OCI-M2 (cell line): ENCODE data around the gene CEBPZ.

Source experiments
- DNase-seq: peaks from one replicate; lab custom pipeline; 2025; ENCODE audit not compliant: unreplicated experiment; lab: John Stamatoyannopoulos, UW

Gene CEBPZ

GRCh38 chr2:37180640-37181039 lies 50.8 kb downstream of the CEBPZ start:
- DNase-seq = no peak

DNA sequence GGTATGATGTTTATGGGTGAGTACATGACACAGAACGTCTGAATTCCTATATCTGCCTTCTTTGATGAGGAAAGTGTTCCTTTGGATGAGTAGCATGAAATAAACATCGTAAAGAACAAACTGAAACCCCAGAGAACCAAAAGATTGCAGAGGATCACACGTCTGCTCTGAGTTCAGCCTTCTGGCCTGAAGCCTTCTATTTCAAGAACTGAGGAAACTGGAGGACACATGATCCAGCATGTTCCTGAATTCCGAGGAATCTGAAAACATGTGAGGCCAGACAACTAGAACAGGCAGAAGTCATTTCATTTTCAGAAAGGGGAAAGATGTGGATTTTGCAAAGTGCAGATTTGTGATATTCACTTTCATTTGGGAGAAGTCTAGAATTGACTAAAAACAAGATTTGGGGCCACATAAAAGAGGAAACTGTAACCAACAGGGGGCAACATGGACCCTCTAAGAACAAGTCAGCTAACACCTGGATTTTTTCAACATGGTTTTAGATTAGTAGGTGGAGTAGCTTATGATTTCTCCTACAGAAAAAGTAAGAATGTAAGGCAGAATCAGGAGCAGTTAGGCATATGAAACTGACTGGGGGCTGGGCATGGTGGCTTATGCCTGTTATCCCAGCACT lies 51.3 kb downstream of the CEBPZ start:
- DNase-seq = no peak

DNA sequence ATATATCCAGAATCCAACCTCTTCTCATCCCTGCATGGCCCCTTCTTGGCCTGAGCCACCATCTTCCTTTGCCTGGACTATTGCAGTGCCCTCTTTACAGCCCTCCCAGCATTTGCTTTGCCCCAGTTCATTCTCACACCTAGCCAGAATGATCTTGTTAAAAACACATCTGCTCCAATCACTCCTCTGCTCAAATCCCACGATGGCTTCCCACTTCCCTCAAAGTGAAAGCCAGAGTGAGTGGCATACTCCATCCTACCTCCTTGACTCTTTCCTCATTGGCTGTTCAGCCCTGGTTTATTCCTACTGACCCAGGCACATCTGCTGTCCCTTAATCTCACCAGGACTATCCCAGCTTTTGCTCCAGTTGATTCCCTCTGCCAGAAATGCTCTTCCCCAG lies 57.7 kb downstream of the CEBPZ start:
- DNase-seq = no peak

- DNase-seq = no peak
Observed at GRCh38 chr2:37171624-37171950, 59.8 kb downstream of the CEBPZ start.

DNA sequence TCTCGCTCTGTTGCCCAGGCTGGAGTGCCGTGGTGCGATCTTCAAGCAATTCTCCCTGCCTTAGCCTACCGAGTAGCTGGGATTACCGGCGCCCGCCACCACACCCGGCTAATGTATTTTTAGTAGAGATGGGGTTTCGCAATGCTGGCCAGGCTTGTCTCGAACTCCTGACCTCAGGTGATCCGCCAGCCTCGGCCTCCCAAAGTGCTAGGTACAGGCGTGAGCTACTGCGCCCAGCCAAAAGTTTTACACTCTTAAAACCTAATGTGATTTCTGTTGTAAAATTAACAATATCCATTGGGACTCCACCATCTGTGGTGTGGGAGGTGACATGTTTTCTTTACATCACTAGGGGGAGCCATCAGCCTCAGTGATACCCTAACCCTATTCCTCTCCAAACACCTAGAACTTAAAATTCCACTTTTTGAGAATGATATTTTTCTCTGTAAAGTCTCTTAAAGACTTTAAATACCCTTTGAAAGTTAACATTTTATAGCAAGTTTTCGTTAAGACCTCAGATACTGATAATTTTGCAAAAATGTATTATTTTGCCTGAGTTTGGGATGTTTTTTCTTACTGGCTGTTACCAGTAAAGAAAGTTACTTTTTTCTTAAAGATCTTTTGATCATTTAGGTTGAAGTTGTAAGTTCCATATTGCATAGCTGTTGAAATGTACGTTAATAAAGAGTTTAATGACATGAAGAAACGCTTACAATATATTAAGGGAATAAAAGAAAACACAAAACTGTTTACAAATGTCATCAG lies 63.0 kb downstream of the CEBPZ start:
- DNase-seq = no peak

DNA sequence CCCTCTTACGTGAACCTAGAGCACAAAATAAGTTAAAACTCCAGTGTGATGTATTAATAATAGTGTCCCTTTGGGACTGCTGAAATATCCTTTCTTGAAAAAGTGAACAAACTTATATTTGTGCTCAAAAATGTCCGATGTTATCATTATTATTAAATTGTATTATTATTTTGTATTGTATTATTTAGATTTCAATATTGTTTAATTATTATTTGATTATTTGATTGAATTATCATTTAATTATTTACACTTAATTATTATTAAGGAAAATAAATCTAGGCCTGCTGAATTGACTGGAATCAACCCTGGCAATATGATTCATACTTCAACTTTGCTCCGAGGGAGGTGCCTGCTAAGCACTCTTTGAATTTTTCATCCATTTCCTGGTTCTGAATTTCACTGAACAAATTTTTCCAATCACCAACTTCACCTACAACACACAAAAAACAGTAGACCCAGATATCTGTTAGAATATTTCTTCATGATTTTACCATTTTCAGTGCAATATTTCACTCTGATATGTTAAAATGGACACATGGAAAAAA lies 63.7 kb downstream of the CEBPZ start:
- DNase-seq = no peak

GRCh38 chr2:37164757-37165156 lies 66.6 kb downstream of the CEBPZ start:
- DNase-seq = no peak

GRCh38 chr2:37156857-37157714 lies 74.3 kb downstream of the CEBPZ start, which contains the start of gene EIF2AK2:
EIF2AK2 (minus strand) TSS chr2:37156980; CDS start chr2:37147806, 9,174 bp downstream.
- no peak for DNase-seq

- DNase-seq = no peak
Observed at GRCh38 chr2:37156071-37156856, 75.1 kb downstream of the CEBPZ start.

GRCh38 chr2:37154785-37155184 lies 76.6 kb downstream of the CEBPZ start:
- no peak for DNase-seq

- DNase-seq = no peak
Observed at GRCh38 chr2:37153224-37153623, 78.2 kb downstream of the CEBPZ start.
